ENCODE measurements around the gene GPSM1.

Gene GPSM1

GRCh38 chr9:136334541-136334940 lies 7.2 kb downstream of the GPSM1 start:
- no peak for DNase-seq

GRCh38 chr9:136335296-136336155 lies 8.2 kb downstream of the GPSM1 start:
- DNase-seq, result no peak

GRCh38 chr9:136336156-136336870 lies 9.0 kb downstream of the GPSM1 start:
- no peak for DNase-seq

DNA sequence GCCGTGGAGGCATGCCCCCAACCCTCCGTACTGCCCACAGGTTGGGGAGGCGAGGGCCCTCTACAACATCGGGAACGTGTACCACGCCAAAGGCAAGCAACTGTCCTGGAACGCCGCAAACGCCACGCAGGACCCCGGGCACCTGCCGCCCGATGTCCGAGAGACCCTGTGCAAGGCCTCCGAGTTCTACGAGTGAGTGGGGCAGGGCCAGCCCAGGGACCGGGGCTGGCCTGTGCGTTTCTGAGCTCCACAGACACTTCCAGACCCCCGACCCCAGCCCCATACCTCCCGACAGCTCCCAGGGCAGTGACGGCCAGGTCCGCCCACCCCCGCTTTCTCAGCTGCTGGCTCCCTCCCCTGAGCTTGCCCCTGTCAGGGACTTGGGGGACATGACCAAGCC lies 9.5 kb downstream of the GPSM1 start:
- DNase-seq, result no peak

DNA sequence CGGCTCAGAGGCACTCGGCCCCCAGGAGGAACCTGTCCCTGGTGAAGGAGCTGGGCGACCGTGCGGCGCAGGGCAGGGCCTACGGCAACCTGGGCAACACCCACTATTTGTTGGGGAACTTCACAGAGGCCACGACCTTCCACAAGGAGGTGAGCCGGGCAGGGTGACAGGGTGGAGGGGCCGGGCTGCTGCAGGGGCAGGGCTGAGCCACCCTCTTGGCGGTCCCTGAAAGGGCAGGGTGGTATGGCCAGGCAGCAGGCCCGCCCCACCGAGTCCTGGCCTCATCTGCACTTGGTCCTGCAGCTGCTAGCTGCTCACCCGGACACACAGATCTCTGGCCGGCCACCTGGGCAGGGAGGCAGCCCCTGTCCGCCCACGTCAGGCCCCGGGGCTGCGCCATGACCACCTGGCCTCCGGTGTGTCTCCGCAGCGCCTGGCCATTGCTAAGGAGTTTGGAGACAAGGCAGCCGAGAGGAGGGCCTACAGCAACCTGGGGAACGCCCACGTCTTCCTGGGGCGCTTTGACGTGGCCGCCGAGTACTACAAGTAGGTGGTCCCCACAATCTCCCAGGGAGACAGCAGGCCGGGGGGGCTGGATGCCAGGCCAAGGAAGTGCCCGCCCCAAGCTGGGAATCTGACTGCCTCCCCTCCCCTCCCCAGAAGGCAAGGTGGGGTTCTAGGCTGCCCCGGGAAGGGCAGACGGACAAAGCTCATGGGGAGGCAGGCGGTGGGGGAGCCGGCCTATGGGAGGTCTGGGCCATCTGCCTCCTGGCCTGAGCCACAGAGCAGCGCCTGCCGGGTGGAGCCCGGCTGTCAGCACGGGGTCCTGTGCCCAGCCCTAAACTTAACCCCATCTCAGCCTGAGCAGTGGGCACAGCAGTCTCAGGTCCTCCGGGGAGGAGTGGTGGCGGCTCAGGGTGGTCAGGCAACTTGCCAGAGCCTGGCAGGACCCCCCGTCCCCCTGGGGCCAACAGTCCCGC lies 10.4 kb downstream of the GPSM1 start:
- DNase-seq, result no peak

DNA sequence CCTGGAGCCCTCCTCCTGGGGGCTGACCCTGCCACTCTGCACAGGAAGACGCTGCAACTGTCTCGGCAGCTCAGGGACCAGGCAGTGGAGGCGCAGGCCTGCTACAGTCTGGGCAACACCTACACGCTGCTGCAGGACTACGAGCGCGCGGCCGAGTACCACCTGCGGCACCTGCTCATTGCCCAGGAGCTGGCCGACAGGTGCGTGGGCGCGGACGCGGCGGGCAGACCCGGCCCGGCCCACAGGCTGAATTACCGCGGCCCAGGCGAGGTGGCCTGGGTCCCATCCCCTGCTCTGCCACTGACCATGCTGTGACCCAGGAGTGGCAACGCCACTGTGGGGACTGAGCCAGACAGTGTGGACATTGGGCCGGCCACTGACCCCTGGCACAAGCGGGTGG lies 11.2 kb downstream of the GPSM1 start:
- no peak for DNase-seq

- DNase-seq, result peak; percentile 26 to 65
Measured at GRCh38 chr9:136339173-136339957, 12.0 kb downstream of the GPSM1 start.

GRCh38 chr9:136339958-136340310 lies 12.6 kb downstream of the GPSM1 start:
- DNase-seq, result no peak

DNA sequence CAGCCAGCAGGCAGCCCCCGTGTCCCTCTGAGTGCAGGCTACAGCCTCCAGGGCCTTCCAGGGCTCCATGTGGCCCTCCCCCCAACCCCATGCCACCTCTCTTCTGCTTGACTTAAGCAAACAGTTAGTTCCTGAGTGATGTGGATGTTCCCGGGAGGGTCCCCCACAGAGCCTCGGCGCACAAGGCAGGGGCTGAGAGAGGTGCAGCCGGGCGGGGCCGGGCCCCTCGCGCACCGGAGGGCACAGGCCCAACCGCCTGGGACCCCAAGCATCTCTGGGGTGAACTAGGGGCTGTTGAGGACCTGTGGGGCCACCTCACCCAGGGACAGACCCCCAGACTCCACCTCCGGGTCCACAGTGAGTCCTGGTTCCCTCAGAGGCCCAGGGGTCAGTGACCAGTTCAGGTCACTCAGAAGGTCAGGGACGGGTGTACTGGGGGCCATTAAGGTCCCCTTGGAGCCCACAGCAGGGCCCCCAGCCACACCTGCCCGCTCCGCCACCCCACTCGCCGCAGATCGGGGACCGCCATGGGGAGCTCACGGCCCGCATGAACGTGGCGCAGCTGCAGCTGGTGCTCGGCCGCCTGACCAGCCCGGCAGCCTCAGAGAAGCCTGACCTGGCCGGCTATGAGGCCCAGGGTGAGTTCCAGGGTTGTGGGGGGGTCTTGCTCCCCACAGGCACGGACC lies 13.2 kb downstream of the GPSM1 start:
- no peak for DNase-seq

- no peak for DNase-seq
Measured at GRCh38 chr9:136341042-136341655, 13.8 kb downstream of the GPSM1 start.

DNA sequence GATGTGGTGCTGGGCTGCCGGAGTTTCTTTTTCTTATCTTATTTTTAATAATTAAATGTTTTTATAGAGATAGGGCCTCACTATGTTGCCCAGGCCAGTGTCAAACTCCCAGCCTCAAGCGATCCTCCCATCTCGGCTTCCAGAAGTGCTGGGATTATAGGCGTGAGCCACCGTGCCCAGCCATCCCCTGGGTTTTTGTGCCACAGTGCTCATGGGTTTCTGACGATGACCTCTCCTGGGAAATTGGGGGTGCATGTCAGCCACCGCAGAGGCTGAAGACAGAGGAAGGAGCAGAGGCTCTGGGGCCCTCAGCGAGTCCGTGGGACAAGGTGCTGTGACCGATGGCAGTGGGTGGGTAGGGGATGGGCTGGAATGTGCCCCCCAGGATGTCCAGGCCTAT lies 14.4 kb downstream of the GPSM1 start:
- no peak for DNase-seq

DNA sequence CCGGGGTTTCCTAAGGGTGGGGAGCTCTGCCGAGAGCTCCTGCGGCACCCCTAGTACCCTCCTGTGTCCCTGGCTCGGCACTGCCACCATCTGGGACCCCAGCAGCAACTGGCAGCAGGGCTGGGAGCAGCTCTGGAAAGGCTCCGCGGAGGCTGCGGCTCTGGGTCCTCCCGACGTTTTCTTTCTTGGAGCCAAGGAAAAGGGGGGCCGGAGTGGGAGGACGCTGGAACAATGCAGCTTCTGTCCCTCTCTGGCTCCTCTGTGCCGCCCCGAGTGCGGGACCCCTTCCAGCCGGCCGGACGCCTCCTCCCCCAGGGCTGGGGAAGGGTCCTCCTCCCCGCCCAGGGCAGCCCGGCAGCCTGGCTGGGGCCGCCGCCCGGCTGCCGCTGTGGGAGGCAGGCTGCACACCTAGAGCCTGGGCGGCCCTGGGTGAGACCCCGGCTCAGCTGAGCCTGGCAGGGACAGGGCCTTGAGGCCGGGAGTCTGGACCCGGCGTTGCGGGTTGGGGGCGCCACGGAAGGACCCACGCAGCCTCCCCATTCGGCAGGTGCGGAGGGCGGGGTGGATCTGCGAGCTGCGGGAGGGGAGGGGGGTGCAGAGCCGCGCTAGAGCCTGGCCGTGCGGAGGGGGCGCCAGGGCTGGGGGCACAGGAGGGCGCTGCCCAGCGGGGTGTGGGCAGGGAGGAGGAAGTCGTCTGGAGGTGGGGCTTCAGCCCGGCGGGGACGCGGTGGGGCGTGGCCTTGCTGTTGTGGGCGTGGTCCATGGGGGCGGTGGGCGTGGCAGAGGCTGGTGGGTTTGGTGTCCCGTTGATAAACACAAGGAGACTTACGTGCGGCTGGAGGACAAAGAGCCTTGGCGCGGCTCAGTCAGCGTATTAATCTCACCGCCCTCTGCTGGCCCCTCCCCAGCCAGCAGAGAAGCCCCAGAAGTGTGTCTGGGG lies 15.1 kb downstream of the GPSM1 start:
- DNase-seq, result peak; percentile 65 to 79

DNA sequence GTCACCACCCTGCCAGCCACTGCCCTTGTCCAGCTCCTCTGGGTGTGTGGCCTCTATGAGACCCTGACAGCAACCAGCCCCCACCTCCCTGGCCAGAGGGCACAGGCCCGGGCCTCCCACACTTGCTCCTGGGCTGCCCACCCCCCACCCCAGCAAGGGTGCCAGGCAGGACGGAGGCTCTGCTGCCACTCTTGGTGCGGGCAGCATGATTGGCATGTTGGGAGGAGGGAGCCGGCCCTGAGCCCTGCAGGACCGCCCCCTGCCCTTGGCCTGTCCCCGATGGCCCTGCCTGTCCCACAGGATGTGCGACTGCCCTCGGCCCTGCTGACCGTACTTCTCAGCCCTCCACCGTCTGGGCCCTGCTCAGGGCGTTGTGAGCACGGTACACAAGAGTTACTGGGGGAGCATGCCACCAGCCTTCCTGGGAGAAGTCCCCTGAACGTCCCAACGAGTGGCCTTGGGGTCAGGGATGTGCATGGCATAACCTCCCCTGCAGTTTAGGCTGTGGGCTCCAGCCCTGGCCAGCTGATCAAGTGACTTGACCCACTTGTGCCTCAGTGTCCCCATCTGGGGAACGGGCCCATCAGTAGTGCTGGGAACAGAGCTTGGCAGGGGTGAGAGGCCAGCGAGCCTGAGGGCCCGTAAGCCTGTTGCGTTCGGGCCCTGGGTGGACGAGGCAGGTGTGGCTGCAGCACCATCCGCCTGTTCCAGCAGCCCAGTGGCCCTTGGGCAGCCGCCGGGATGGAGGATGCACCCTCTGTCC lies 16.0 kb downstream of the GPSM1 start:
- DNase-seq, result no peak

- no peak for DNase-seq
Measured at GRCh38 chr9:136343884-136344269, 16.5 kb downstream of the GPSM1 start.

GRCh38 chr9:136344544-136345280 lies 17.4 kb downstream of the GPSM1 start:
- no peak for DNase-seq

- peak; percentile 85 to 87 for DNase-seq
Measured at GRCh38 chr9:136345281-136346156, 18.2 kb downstream of the GPSM1 start.

- DNase-seq, result no peak
Measured at GRCh38 chr9:136346157-136346481, 18.8 kb downstream of the GPSM1 start.
